Upper lobe of left lung (tissue), 6 donors: ENCODE measurements around the gene PIGV. TPM values are rescaled to one million over a fixed set of nuclear protein-coding genes. Genes with fewer than 3 reads are reported as not detected.

Source experiments
- ATAC-seq, 2 donors: fragments of 200-7000 bp; cut with Tn5 transposase; one replicate each; pipeline ENCODE4 v1.9.1; 2022; ENCODE audit warnings: mild to moderate bottlenecking in 2 of 2, moderate library complexity in 2 of 2; ENCODE audit not compliant: low FRiP score in 2 of 2
- DNase-seq, 2 donors: peaks; one replicate each; pipeline ENCODE4 v3.0.0-alpha.2; 2019 to 2020
- H3K27ac ChIP-seq, 4 donors: fragments of 200-600 bp; sonication (generic); one replicate each; pipeline ENCODE4 v1.5.1; 2016 to 2019
- H3K27me3 ChIP-seq, 4 donors: fragments of 200-600 bp; sonication (generic); one replicate each; pipeline ENCODE4 v1.5.1; 2017 to 2019
- H3K36me3 ChIP-seq, 4 donors: fragments of 200-600 bp; sonication (generic); one replicate each; pipeline ENCODE4 v1.5.1; 2016 to 2019
- H3K4me1 ChIP-seq, 4 donors: fragments of 200-600 bp; sonication (generic); one replicate each; pipeline ENCODE4 v1.5.1; 2018 to 2019
- H3K4me3 ChIP-seq, 4 donors: fragments of 200-600 bp; sonication (generic); one replicate each; pipeline ENCODE4 v1.5.1; 2017 to 2019; ENCODE audit warnings: mild to moderate bottlenecking in 2 of 4, moderate library complexity in 1 of 4
- H3K9me3 ChIP-seq, 4 donors: fragments of 200-600 bp; sonication (generic); one replicate each; pipeline ENCODE4 v1.5.1; 2018 to 2019
- CTCF ChIP-seq, 6 experiments: fragments of 450-650 bp in 4 of 6; fragments of 200-600 bp in 2 of 6; sonication (generic) in 2 of 6; IDR thresholded peaks; one replicate each; pipeline ENCODE4 v1.5.1; 2016 to 2019; ENCODE audit warnings: antibody characterized with exemption in 6 of 6
- EP300 ChIP-seq, 4 donors: sonication (generic); formaldehyde crosslinking; IDR thresholded peaks; one replicate each; pipeline ENCODE4 v1.5.1; 2017; ENCODE audit warnings: antibody characterized with exemption in 4 of 4, control low read depth in 2 of 4
- POLR2A ChIP-seq, 4 donors: fragments of 450-650 bp; IDR thresholded peaks; one replicate each; pipeline ENCODE4 v1.5.1; 2016 to 2017; ENCODE audit warnings: antibody characterized with exemption in 4 of 4, mild to moderate bottlenecking in 2 of 4
- POLR2AphosphoS5 ChIP-seq, 2 donors: sonication (generic); formaldehyde crosslinking; IDR thresholded peaks; one replicate each; pipeline ENCODE4 v1.5.1; 2017; ENCODE audit warnings: antibody characterized with exemption in 2 of 2
- WGBS, 2 donors: methylation state at CpG; one replicate each; pipeline ENCODE4 v1.1.5; 2017 to 2018; 5-methylcytosine and 5-hydroxymethylcytosine counted together
- total RNA-seq, 6 donors: library from RNA; depleted of rRNA in 4 of 6; stranded (reverse); fragments of >200 nt in 4 of 6; gene quantifications; one replicate each; pipeline versions ENCODE4 v1.1.0 to v1.2.1, GENCODE V29; 2016 to 2021
- donor health status: DM: no; HTN: no; CAD: no; lungs with moderate emphysema.
- donor health status: DM: no; HTN: yes; CAD: no; lungs with severe emphysema.

PIGV gene
- total RNA-seq, 6 donors from 2014 or later = 11.9 to 25.1 (median 17.5) TPM

DNA sequence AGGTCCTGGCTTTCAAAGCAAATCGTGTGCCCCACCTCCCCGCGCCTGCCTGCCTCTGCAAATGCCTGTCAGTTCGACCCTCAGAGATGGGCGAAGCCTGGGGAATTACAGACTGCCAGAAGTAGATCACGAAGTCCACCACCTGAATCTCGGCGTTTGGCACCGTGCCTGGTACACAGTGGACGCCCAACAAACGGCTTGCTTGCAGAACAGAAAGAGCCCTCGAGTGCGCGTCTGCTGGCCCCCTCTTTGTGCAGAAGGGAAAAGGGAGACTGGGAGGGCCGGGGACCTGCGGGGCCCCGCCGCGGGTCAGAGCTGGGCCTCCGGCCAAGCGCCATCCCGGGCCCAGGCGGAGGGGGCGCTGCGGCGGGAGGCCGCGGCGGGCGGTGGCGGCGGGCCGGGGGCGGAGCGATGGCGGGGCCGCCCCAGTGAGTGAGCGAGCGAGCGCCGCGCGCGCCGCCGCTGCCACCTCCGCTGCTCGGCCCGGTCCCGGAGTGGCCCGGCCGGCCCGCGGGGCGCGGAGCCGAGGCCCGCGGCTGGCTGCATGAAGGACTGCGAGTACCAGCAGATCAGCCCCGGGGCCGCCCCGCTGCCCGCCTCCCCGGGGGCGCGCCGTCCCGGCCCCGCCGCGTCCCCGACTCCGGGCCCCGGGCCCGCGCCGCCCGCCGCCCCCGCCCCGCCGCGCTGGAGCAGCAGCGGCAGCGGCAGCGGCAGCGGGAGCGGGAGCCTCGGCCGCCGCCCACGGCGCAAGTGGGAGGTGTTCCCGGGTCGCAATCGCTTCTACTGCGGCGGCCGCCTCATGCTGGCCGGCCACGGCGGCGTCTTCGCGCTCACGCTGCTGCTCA, 38.7 kb downstream of the PIGV start, which contains the start of gene ZDHHC18:
Gene ZDHHC18 (plus strand): TSS at position 428 of the 845 bp plus-strand sequence. CDS start 117 bp downstream, at position 545.
- H3K27ac ChIP-seq = peak within 1 kb of the TSS; percentile 69 to 88 (median 82)
- 1% methylated on average over 17 to 21 of the region's 107 CpGs for WGBS, 2 donors
- H3K36me3 ChIP-seq = peaks cover 0 to 5% (median 0%) of the 10 kb centered on the region in 4 donors
- no peaks in the 10 kb centered on the region for H3K27me3 ChIP-seq
- no peaks in the 10 kb centered on the region for H3K9me3 ChIP-seq
- ATAC-seq (peak; percentile 83 to 95), DNase-seq (peak; percentile 74 to 96)
- H3K4me1 ChIP-seq = peaks cover 30 to 46% (median 40%) of the 10 kb centered on the region in 4 donors
- H3K4me3 ChIP-seq = peak within 1 kb of the TSS; percentile 68 to 93 (median 90)
- TF ChIP-seq CTCF (IDR thresholded peaks at IDR 0.05) (peak; percentile 79 to 92 (median 91)), POLR2A (IDR thresholded peaks at IDR 0.05) (peak in 1 of 4 donors; percentile 33), POLR2AphosphoS5 (IDR thresholded peaks at IDR 0.05) (no peak)

- DNase-seq (no peak), ATAC-seq (no peak)
- Histone ChIP-seq H3K4me1 (peaks cover 30 to 50% (median 42%) of the 10 kb centered on the region in 4 donors), H3K27ac (peak overlapping the region; percentile 69 to 88 (median 82)), H3K36me3 (peaks cover 0 to 11% (median under 1%) of the 10 kb centered on the region in 4 donors), H3K4me3 (peak overlapping the region; percentile 68 to 93 (median 90)), H3K27me3 (no peaks in the 10 kb centered on the region), H3K9me3 (no peaks in the 10 kb centered on the region)
- TF ChIP-seq POLR2AphosphoS5 (IDR thresholded peaks at IDR 0.05) (no peak), EP300 (IDR thresholded peaks at IDR 0.05) (no peak), CTCF (IDR thresholded peaks at IDR 0.05) (no peak), POLR2A (IDR thresholded peaks at IDR 0.05) (no peak)
- WGBS, 2 donors = 3% methylated on average over 16 to 17 of the region's 17 CpGs
These were observed 39.4 kb downstream of the PIGV start for GRCh38 chr1:26827106-26827604.

GRCh38 chr1:26827663-26828062, 39.9 kb downstream of the PIGV start:
- Histone ChIP-seq H3K9me3 (no peaks in the 10 kb centered on the region), H3K36me3 (peaks cover 0 to 16% (median 5%) of the 10 kb centered on the region in 4 donors), H3K27ac (peak overlapping the region; percentile 61 to 88 (median 74)), H3K4me3 (peak overlapping the region; percentile 68 to 93 (median 90)), H3K4me1 (peaks cover 30 to 50% (median 43%) of the 10 kb centered on the region in 4 donors), H3K27me3 (no peaks in the 10 kb centered on the region)
- DNase-seq = peak in 1 of 2 donors; percentile 62
- 33 to 37% methylated on average over 11 of the region's 11 CpGs for WGBS, 2 donors
- no peak for ATAC-seq
- no peak for TF ChIP-seq POLR2AphosphoS5 (IDR thresholded peaks at IDR 0.05)
- TF ChIP-seq POLR2A (IDR thresholded peaks at IDR 0.05) = no peak
- no peak for TF ChIP-seq EP300 (IDR thresholded peaks at IDR 0.05)
- no peak for TF ChIP-seq CTCF (IDR thresholded peaks at IDR 0.05)

GRCh38 chr1:26828411-26828991, 40.8 kb downstream of the PIGV start:
- ATAC-seq (peak in 1 of 2 donors; percentile 42), DNase-seq (peak in 1 of 2 donors; percentile 66)
- 34 to 47% methylated on average over 3 to 4 of the region's 4 CpGs for WGBS, 2 donors
- Histone ChIP-seq H3K4me1 (peaks cover 30 to 50% (median 43%) of the 10 kb centered on the region in 4 donors), H3K27ac (peak overlapping the region; percentile 41 to 88 (median 70)), H3K36me3 (peaks cover 0 to 25% (median 11%) of the 10 kb centered on the region in 4 donors), H3K27me3 (no peaks in the 10 kb centered on the region), H3K4me3 (peak overlapping the region in 1 of 4 donors; percentile 93), H3K9me3 (no peaks in the 10 kb centered on the region)
- no peak for TF ChIP-seq EP300 (IDR thresholded peaks at IDR 0.05)
- TF ChIP-seq POLR2A (IDR thresholded peaks at IDR 0.05) = no peak
- no peak for TF ChIP-seq CTCF (IDR thresholded peaks at IDR 0.05)
- TF ChIP-seq POLR2AphosphoS5 (IDR thresholded peaks at IDR 0.05) = peak in 1 of 2 donors; percentile 9
